Activated CD8-positive, alpha-beta memory T cell treated with anti-CD3 and anti-CD28 coated beads for 36 hours (primary cell): ENCODE results near the gene GPR45. TPM values are rescaled to one million over a fixed set of nuclear protein-coding genes. Genes with fewer than 3 reads are reported as not detected.

Experiments
- CTCF ChIA-PET: fragments of 350-600 bp; sonication (Branson Sonifier 250); formaldehyde crosslinking; loops from one replicate; lab custom pipeline; 2021; ENCODE audit warnings: antibody characterized with exemption; lab: Charles Lee
- POLR2A ChIA-PET: fragments of 350-600 bp; sonication (Branson Sonifier 250); formaldehyde crosslinking; loops from one replicate; lab custom pipeline; 2021; ENCODE audit warnings: antibody characterized with exemption; lab: Charles Lee
- total RNA-seq, 2 experiments: library from RNA; stranded (reverse); gene quantifications; one replicate each; pipeline ENCODE4 v1.2.3, GENCODE V29; 2021

The GPR45 gene
- total RNA-seq, 2 experiments from 2014 or later: not detected

- ChIA-PET POLR2A (no interaction called here), CTCF (no interaction called here)
Measured at GRCh38 chr2:105290981-105291660, 49.6 kb downstream of the GPR45 start.

GRCh38 chr2:105291981-105292380 lies 50.4 kb downstream of the GPR45 start:
- ChIA-PET CTCF (no interaction called here), POLR2A (no interaction called here)

Other genes starting within 250 kb of the GPR45 start
- 10 to 100 TPM; 49.0 to 49.2 TPM for gene MRPS9, start 203.7 kb upstream of the GPR45 start, total RNA-seq
- gene TGFBRAP1, start 88.0 kb downstream of the GPR45 start, total RNA-seq: 10 to 100 TPM; 29.9 to 31.6 TPM
- gene C2orf49, start 95.8 kb downstream of the GPR45 start, total RNA-seq: 10 to 100 TPM; 19.9 to 20.0 TPM
- 1 to 10 TPM; 2.5 to 2.8 TPM for gene FHL2, start 157.3 kb downstream of the GPR45 start, total RNA-seq